ENCODE measurements around the gene TEDDM1.
"Not testable (repeated sequence)": the region's sequence is repeated elsewhere in the genome, so short reads cannot be mapped to it uniquely, and the experiment has no call there.

Gene TEDDM1

GRCh38 chr1:182405578-182405977 is 5.1 kb upstream of the TEDDM1 start:
- DNase-seq = no peak

DNA sequence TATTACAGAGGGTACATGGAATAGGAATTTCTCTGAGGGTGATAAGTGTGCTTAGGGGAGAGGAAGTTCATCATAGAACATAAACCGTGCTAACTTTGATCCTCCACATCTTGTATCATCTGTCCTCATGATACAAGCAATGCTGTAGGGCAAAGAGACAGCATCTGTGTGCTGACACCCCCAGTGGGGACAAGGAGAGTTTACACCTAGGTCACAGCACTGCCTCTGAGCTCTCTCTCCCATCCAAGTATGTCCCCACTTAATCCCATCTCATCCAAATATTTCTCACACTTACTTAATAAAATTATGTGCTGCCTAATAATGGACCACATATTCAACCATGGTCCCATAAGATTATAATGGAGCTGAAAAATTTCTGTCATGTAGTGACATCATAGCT is 4.3 kb upstream of the TEDDM1 start:
- DNase-seq = no peak

DNA sequence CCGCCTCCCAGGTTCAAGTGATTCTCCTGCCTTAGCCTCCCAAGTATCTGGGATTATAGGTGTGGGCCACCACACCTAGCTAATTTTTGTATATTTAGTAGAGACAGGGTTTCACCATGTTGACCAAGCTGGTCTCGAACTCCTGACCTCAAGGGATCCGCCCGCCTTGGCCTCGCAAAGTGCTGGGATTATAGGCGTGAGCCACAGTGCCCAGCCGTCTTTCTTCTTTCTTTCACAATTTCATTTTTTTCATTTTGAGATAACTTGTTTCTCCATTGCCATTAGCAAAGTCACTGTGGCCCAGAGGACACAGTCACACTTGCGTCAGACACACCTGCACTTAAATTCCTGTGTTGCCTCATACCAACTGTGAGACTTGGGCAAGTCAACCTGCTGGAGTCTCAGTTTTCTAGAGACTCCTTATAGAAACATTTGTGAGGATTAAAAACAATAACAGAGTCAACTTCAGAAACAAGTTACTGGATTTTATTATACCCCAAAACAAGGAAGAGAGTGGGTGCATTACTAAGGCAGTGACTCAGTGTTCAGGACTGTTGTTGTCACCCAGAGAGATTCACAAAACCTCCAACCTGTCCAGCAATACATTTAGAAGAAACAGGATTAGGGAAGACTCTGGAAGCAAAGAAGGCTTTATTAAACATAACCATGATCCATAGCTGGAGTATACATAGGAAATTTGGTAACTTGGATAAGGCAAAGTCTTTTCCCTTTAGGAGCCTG is 2.6 kb downstream of the TEDDM1 start:
- no peak for DNase-seq

DNA sequence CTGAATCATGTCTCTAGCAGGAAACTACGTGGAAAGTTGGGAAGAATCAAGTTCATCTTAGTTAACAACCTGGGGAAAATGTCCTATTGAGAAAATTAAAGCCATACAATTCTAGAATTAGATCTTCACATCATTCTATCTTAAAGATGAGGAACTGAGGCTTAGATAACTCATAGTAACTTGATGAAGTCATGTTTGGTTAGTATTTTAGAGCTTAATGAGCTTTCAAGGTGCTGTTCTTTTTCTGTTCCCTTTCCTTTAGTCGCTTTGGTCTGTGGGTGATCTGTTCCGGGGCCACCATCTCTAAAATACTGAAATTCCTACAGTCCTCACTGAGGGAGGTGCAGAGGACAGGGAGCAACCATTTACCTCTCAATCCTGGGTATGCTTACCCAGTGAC is 4.6 kb downstream of the TEDDM1 start:
- DNase-seq = no peak

GRCh38 chr1:182394055-182394775 is 6.3 kb downstream of the TEDDM1 start:
- no peak for DNase-seq

GRCh38 chr1:182392050-182393028 is 8.1 kb downstream of the TEDDM1 start:
- DNase-seq = peak in 1 of 2 experiments; percentile 93

DNA sequence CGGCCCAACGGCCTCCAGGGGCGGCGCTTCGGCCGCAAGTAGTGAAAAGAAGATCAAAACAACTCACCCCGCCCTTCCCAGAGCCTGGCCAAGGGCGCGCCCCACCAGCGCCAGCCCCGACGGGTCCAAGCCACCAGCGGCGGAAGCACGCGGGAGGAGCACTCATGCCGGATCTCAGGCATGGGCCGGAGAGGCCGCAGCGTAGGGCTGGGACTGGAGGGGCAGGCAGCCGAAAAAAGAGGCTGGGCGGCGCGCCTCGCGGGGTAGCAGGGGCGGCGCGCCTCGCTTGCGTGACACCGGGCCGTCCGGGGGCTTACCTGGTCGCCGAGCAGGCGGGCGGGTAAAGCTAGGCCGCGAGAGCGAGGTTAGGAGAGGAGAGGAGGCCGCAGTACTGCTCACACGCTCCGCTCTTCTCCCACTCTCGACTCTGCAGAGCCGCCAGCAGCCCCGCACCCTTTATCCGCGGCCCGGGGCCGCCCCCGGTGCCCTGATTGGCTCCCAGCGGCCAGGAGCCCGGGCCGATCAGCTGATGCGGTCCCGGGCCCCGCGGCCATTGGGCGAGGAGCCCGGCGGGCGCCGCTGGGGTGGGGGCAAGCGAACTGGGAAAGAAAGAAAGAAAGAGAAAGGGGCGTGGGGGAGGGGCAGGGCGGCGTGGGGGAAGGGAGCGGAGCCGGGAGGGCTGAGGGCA is 9.0 kb downstream of the TEDDM1 start, which contains the start of gene GLUL:
GLUL (minus strand) TSS at position 429 of the 688 bp plus-strand sequence. CDS start 3,053 bp downstream, outside the sequence.
- DNase-seq = peak; percentile 98 to 99

DNA sequence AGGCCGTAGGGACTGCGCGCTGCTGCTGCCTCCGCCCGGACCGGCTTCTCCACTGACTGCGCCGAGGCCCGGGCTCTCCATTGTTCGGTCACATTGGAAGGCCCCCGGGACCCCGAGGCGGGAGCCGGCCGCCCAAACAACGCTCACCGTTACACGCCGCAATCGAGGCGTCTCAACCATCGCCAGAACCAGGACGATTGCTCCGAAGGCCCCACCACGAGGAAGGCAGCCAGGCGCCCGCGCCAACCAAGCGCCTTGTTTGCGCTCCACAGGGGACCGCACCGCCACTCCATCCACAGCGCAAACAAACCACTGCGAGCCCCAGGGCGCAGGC is 9.5 kb downstream of the TEDDM1 start:
- DNase-seq = peak in 1 of 2 experiments; percentile 84

GRCh38 chr1:182389619-182390047 is 10.8 kb downstream of the TEDDM1 start:
- DNase-seq = no peak

DNA sequence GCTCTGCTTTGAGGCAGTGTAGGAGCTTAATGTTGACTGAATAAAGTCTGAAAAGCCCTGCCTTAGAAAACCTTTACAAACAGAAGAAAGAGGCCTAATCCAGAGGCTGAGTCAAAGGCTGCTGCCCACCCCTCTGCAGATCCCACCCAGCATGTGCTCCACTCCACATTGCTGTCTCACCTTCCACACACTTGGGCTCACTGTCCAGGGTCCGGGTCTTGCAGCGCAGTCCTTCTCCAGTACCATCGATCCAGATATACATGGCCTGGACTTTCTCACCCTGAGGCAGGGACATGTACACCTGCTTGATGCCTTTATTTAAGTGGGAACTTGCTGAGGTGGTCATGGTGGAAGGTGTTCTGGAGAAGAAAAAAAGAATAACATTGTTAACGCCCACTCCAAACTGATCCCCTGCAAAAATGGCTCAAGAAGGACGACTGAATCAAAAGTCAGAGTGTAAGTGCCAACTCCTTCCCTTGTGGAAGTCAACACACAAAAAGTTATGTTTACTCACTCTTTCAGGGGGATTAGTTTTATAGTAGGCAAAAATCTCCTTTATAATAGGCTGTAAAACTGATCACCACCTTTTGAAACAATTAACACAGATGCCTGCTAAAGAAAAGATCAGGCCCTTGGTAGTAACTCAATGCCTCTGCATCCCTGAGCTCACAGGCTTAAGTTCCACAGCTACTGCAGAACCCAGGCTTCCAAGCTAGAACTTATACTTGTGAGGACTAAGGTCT is 11.9 kb downstream of the TEDDM1 start:
- no peak for DNase-seq

DNA sequence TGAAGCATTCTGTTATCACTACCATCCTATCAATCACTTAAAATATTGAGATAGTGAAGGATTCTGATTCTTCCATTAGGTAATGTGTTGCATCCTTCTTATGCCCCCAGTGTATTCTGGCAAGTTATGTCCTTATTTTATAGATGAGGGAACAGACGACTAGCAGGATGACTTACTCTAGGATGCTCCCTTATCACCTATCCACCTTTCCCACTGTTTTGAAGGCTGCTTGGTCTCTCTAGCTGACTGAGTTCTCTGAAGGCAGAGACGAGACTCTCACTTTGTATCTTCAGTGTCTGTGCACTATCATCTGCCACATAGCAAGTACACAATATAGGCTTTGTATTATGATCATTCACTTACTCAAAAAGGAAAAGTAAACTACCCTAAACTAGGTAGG is 12.9 kb downstream of the TEDDM1 start:
- DNase-seq = no peak

DNA sequence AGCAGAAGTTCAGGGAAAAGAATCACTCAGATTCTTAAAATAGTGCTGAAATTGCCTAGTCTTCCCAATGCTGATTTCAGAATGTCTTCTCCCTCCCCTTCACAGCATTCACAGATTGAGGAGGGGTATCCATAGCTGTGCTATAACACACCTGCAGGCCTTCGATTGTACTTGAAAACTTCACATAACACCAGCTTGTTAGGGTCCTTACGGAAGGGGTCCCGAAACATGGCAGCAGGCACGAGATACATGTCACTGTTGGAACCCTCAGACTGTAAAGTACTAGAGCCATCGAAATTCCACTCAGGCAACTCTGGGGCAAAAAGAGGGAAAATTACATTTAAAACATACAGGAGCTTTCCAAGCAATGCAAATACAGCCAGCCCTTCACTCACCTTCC is 13.5 kb downstream of the TEDDM1 start:
- DNase-seq = no peak

DNA sequence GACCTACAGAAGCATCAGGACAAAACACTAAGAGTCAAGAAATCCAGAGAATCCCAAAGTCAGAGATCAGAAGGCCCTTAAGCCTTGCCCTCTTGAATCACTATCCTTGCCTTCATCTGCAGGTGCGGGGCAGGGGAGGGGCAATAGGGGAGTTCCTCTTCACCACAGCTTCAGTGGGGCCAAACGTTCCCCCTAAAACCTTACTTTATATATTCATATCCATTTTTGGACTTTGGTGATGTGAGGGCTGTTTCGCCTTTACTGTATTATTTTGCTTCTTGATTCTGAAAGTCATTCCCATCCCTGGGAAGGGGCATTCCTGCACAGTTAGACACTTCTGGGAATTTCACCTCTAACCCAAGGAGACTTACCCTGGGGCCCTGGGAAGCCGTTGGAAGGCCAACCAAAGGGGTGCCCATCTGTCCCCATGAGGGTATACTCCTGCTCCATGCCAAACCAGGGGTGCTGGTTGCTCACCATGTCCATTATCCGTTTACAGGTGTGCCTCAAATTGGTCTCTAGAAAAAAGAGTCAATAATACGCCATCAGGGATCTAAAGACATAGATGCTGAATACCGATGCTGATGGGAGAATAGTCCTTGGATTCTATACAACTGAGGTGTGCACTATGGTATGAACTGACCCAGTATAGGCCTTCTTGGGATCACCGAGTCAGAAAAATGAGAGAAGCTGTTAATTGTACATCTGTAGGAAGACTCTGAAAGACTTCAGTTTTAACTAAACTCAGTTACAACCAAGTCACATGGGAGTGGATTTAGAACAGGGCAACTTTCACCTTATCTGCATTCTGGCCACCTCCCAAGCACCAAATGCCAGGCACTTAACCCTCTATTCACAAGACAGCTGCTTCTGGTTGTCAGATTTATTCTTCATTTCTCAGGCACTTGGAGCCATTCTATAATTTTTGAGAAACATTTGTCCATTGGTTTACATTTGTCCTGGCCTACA is 14.3 kb downstream of the TEDDM1 start:
- no peak for DNase-seq

GRCh38 chr1:182384387-182384960 is 16.0 kb downstream of the TEDDM1 start:
- no peak for DNase-seq

GRCh38 chr1:182383934-182384333 is 16.5 kb downstream of the TEDDM1 start:
- DNase-seq = no peak

DNA sequence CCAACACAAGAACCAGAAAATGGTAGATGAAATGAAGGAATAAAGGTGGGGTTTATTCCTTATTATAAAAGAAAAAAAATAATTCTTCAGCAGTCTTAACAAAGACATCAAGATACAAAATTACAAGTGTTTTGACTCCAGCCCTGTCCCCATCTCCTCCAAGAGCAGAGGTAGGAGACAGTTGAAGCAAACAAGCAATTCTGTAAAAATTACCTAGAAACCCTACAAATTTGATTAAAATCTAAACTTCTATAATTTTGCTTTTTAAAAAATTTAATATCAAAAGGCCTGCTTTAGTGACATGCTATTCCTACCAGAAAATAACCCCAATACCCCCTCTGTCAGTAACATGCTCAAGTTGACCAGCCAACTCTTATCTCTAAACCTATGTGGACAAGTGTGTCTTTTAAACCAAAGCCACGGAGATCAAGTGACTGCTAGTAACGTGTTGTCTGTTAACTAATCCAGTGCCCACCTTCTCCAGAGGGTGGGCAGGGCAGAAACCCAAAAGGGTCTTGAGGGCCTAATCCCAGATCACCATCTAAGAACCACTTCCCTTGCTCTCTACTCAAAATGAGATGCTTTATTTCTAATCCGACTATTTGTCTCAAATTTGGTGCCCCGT is 17.3 kb downstream of the TEDDM1 start:
- no peak for DNase-seq

GRCh38 chr1:182381962-182382819 is 18.3 kb downstream of the TEDDM1 start:
- no peak for DNase-seq

DNA sequence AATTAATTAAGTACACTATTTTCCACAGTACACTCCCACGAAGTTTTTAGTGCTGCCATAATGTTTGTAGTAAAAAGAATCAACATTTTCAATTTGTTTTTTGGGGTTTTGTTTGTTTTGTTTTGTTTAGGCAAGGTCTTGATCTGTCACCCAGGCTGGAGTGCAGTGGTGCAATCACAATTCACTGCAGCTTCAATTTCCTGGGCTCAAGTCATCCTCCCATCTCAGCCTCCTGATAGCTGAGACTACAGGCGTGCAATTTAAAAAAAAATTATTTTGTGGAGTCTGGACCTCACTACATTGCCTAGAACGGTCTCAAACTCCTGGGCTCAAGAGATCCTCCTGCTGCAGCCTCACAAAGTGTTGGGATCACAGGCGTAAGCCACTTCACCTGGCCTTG is 20.3 kb downstream of the TEDDM1 start:
- no peak for DNase-seq

DNA sequence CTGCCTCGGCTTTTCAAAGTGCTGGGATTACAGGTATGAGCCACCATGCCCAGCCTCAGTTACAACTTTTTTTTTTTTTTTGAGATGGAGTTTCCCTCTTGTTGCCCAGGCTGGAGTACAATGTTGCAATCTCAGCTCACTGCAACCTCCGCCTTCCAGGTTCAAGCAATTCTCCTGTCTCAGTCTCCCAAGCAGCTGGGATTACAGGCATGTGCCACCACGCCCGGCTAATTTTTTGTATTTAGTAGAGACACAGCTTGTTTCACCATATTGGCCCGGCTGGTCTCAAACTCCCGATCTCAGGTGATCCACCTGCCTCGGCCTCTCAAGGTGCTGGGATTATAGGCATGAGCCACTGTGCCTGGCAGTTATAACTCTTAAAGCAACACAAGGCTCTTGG is 20.7 kb downstream of the TEDDM1 start:
- DNase-seq = not testable (repeated sequence)
